Lower leg skin (tissue), 3 donors: ENCODE data around the gene CYP2B6.

ENCODE experiments used
- CTCF ChIP-seq, 3 donors: fragments of 450-650 bp; IDR thresholded peaks; one replicate each; pipeline ENCODE4 v1.5.1; 2016; ENCODE audit warnings: antibody characterized with exemption in 3 of 3, mild to moderate bottlenecking in 3 of 3, moderate library complexity in 2 of 3
- POLR2A ChIP-seq, 2 donors: fragments of 450-650 bp; IDR thresholded peaks; one replicate each; pipeline ENCODE4 v1.6.1; 2016 to 2017; ENCODE audit warnings: antibody characterized with exemption in 2 of 2, mild to moderate bottlenecking in 1 of 2, moderate library complexity in 1 of 2

DNA sequence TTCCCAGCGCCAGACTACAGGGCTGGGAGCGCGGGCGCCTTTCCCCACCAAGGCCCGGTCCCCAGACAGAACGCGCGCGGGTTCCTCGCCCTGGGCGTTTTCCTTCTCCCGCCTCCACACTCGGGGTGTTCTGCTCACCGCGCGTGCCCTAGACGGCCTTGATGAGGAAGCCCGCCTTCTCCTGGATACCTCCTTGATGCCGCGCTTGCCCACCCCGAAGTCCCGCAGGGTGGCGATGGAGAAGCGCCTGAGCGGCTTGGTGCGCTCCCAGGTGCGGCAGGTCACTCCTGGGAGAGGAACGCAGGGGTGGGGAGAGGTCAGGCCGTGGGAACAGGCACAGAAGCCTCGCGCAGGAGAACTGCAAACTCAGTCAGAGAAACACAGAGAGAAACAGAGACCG, 34.8 kb downstream of the CYP2B6 start:
- no peak for TF ChIP-seq CTCF (IDR thresholded peaks at IDR 0.05)
- TF ChIP-seq POLR2A (IDR thresholded peaks at IDR 0.05): no peak
